ENCODE data around the gene HTT.

Gene HTT

GRCh38 chr4:3237712-3238560 is 163.5 kb downstream of the HTT start:
- H3K36me3 ChIP-seq (ENCODE audit: control insufficient read depth, insufficient read depth, low read length), result peaks cover 71% of the 10 kb centered on the region
- no peak overlapping the region for H3K27ac ChIP-seq (ENCODE audit: low read depth, low read length, severe bottlenecking)
- H3K4me1 ChIP-seq (ENCODE audit: control insufficient read depth, insufficient read depth, low read length, poor library complexity, severe bottlenecking), result peaks cover 7% of the 10 kb centered on the region
- WGBS, 2 experiments (ENCODE audit: insufficient coverage in 2 of 2), result 74 to 75% methylated on average over 23 of the region's 26 CpGs
- no peak overlapping the region for H3K4me3 ChIP-seq (ENCODE audit: extremely low read depth, insufficient read depth, low read length, poor library complexity, severe bottlenecking)
- H3K9me3 ChIP-seq (ENCODE audit: control insufficient read depth, low read length), result no peaks in the 10 kb centered on the region

- H3K4me1 ChIP-seq (ENCODE audit: control insufficient read depth, insufficient read depth, low read length, poor library complexity, severe bottlenecking), result peaks cover 2% of the 10 kb centered on the region
- H3K9me3 ChIP-seq (ENCODE audit: control insufficient read depth, low read length), result no peaks in the 10 kb centered on the region
- no peak overlapping the region for H3K4me3 ChIP-seq (ENCODE audit: extremely low read depth, insufficient read depth, low read length, poor library complexity, severe bottlenecking)
- no peak overlapping the region for H3K27ac ChIP-seq (ENCODE audit: low read depth, low read length, severe bottlenecking)
- peaks cover 69% of the 10 kb centered on the region for H3K36me3 ChIP-seq (ENCODE audit: control insufficient read depth, insufficient read depth, low read length)
- 94% methylated on average over 10 to 16 of the region's 18 CpGs for WGBS, 2 experiments (ENCODE audit: insufficient coverage in 2 of 2)
Measured at GRCh38 chr4:3238721-3239120, 164.2 kb downstream of the HTT start.

DNA sequence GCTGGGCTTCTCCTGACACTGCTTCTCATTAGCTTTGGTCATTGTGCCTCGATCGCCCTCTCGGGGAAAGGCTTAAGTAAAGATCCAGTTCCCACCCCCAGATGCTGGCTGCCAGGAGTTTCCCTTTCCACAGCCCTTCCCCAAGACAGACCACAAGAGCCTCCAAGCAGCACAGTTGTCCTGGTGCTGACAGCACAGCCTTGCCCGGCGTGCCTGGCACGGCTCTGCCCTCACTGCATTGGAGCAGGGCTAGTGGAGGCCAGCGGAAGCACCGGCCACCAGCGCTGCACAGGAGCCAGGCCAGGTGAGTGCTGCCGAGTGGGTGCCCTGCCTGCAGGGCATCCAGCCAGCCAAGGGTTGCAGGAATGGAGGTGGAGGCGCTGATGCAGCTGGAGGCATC is 164.8 kb downstream of the HTT start:
- no peaks in the 10 kb centered on the region for H3K4me1 ChIP-seq (ENCODE audit: control insufficient read depth, insufficient read depth, low read length, poor library complexity, severe bottlenecking)
- H3K27ac ChIP-seq (ENCODE audit: low read depth, low read length, severe bottlenecking), result no peak overlapping the region
- H3K4me3 ChIP-seq (ENCODE audit: extremely low read depth, insufficient read depth, low read length, poor library complexity, severe bottlenecking), result no peak overlapping the region
- H3K36me3 ChIP-seq (ENCODE audit: control insufficient read depth, insufficient read depth, low read length), result peaks cover 69% of the 10 kb centered on the region
- WGBS, 2 experiments (ENCODE audit: insufficient coverage in 2 of 2), result 96 to 98% methylated on average over 9 to 11 of the region's 11 CpGs
- no peaks in the 10 kb centered on the region for H3K9me3 ChIP-seq (ENCODE audit: control insufficient read depth, low read length)

GRCh38 chr4:3239998-3240920 is 165.8 kb downstream of the HTT start:
- 93 to 96% methylated on average over 22 to 26 of the region's 29 CpGs for WGBS, 2 experiments (ENCODE audit: insufficient coverage in 2 of 2)
- Histone ChIP-seq H3K36me3 (ENCODE audit: control insufficient read depth, insufficient read depth, low read length) (peaks cover 65% of the 10 kb centered on the region), H3K27ac (ENCODE audit: low read depth, low read length, severe bottlenecking) (no peak overlapping the region), H3K9me3 (ENCODE audit: control insufficient read depth, low read length) (no peaks in the 10 kb centered on the region), H3K4me1 (ENCODE audit: control insufficient read depth, insufficient read depth, low read length, poor library complexity, severe bottlenecking) (no peaks in the 10 kb centered on the region), H3K4me3 (ENCODE audit: extremely low read depth, insufficient read depth, low read length, poor library complexity, severe bottlenecking) (no peak overlapping the region)

DNA sequence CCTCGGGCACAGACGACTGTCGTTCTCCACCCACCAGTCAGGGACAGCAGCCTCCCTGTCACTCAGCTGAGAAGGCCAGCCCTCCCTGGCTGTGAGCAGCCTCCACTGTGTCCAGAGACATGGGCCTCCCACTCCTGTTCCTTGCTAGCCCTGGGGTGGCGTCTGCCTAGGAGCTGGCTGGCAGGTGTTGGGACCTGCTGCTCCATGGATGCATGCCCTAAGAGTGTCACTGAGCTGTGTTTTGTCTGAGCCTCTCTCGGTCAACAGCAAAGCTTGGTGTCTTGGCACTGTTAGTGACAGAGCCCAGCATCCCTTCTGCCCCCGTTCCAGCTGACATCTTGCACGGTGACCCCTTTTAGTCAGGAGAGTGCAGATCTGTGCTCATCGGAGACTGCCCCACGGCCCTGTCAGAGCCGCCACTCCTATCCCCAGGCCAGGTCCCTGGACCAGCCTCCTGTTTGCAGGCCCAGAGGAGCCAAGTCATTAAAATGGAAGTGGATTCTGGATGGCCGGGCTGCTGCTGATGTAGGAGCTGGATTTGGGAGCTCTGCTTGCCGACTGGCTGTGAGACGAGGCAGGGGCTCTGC is 166.5 kb downstream of the HTT start:
- Histone ChIP-seq H3K36me3 (ENCODE audit: control insufficient read depth, insufficient read depth, low read length) (peaks cover 60% of the 10 kb centered on the region), H3K27ac (ENCODE audit: low read depth, low read length, severe bottlenecking) (no peak overlapping the region), H3K4me1 (ENCODE audit: control insufficient read depth, insufficient read depth, low read length, poor library complexity, severe bottlenecking) (no peaks in the 10 kb centered on the region), H3K9me3 (ENCODE audit: control insufficient read depth, low read length) (no peaks in the 10 kb centered on the region), H3K4me3 (ENCODE audit: extremely low read depth, insufficient read depth, low read length, poor library complexity, severe bottlenecking) (no peak overlapping the region)
- WGBS, 2 experiments (ENCODE audit: insufficient coverage in 2 of 2), result 88 to 91% methylated on average over 10 to 13 of the region's 13 CpGs

GRCh38 chr4:3241898-3242524 is 167.5 kb downstream of the HTT start:
- no peaks in the 10 kb centered on the region for H3K4me1 ChIP-seq (ENCODE audit: control insufficient read depth, insufficient read depth, low read length, poor library complexity, severe bottlenecking)
- no peaks in the 10 kb centered on the region for H3K9me3 ChIP-seq (ENCODE audit: control insufficient read depth, low read length)
- peak overlapping the region; percentile 64 for H3K27ac ChIP-seq (ENCODE audit: low read depth, low read length, severe bottlenecking)
- no peak overlapping the region for H3K4me3 ChIP-seq (ENCODE audit: extremely low read depth, insufficient read depth, low read length, poor library complexity, severe bottlenecking)
- WGBS, 2 experiments (ENCODE audit: insufficient coverage in 2 of 2), result 94 to 99% methylated on average over 16 to 17 of the region's 17 CpGs
- H3K36me3 ChIP-seq (ENCODE audit: control insufficient read depth, insufficient read depth, low read length), result peaks cover 50% of the 10 kb centered on the region

DNA sequence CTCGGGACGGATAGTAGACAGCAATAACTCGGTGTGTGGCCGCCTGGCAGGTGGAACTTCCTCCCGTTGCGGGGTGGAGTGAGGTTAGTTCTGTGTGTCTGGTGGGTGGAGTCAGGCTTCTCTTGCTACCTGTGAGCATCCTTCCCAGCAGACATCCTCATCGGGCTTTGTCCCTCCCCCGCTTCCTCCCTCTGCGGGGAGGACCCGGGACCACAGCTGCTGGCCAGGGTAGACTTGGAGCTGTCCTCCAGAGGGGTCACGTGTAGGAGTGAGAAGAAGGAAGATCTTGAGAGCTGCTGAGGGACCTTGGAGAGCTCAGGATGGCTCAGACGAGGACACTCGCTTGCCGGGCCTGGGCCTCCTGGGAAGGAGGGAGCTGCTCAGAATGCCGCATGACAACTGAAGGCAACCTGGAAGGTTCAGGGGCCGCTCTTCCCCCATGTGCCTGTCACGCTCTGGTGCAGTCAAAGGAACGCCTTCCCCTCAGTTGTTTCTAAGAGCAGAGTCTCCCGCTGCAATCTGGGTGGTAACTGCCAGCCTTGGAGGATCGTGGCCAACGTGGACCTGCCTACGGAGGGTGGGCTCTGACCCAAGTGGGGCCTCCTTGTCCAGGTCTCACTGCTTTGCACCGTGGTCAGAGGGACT is 168.8 kb downstream of the HTT start:
- Histone ChIP-seq H3K27ac (ENCODE audit: low read depth, low read length, severe bottlenecking) (no peak overlapping the region), H3K36me3 (ENCODE audit: control insufficient read depth, insufficient read depth, low read length) (peaks cover 38% of the 10 kb centered on the region), H3K4me3 (ENCODE audit: extremely low read depth, insufficient read depth, low read length, poor library complexity, severe bottlenecking) (no peak overlapping the region), H3K9me3 (ENCODE audit: control insufficient read depth, low read length) (no peaks in the 10 kb centered on the region), H3K4me1 (ENCODE audit: control insufficient read depth, insufficient read depth, low read length, poor library complexity, severe bottlenecking) (no peaks in the 10 kb centered on the region)
- 88 to 89% methylated on average over 17 to 19 of the region's 23 CpGs for WGBS, 2 experiments (ENCODE audit: insufficient coverage in 2 of 2)

- Histone ChIP-seq H3K36me3 (ENCODE audit: control insufficient read depth, insufficient read depth, low read length) (peaks cover 31% of the 10 kb centered on the region), H3K4me1 (ENCODE audit: control insufficient read depth, insufficient read depth, low read length, poor library complexity, severe bottlenecking) (no peaks in the 10 kb centered on the region)
- WGBS, 2 experiments (ENCODE audit: insufficient coverage in 2 of 2), result 90 to 100% methylated on average over 1 of the region's 1 CpG
Measured at GRCh38 chr4:3244002-3244401, 169.5 kb downstream of the HTT start.

DNA sequence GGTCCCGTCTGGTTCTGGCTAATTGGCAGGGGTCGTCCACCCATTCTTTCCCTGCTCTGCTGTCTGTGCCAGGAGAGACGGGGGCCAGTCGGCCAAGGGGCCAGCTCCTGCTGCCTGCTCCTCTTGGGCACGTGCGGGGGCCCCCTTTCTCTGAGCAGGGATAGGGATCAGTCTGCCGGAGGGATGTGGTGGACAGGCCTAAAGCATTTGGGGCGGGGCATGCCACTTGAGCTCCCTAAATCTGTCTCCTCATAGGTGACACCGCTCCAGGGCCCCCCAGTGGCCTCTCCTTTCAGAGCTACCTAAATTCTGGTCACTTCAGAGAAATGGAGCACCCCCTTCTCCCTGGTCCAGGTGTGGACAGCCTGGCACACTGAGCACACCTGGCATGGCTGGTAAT is 170.3 kb downstream of the HTT start:
- Histone ChIP-seq H3K36me3 (ENCODE audit: control insufficient read depth, insufficient read depth, low read length) (peaks cover 24% of the 10 kb centered on the region), H3K4me3 (ENCODE audit: extremely low read depth, insufficient read depth, low read length, poor library complexity, severe bottlenecking) (no peak overlapping the region), H3K4me1 (ENCODE audit: control insufficient read depth, insufficient read depth, low read length, poor library complexity, severe bottlenecking) (no peaks in the 10 kb centered on the region), H3K27ac (ENCODE audit: low read depth, low read length, severe bottlenecking) (no peak overlapping the region), H3K9me3 (ENCODE audit: control insufficient read depth, low read length) (no peaks in the 10 kb centered on the region)
- 88 to 92% methylated on average over 6 to 7 of the region's 9 CpGs for WGBS, 2 experiments (ENCODE audit: insufficient coverage in 2 of 2)

More at GRCh38 chr4:3244002-3244401, 169.5 kb downstream of the HTT start:
- Histone ChIP-seq H3K9me3 (ENCODE audit: control insufficient read depth, low read length) (no peaks in the 10 kb centered on the region), H3K4me3 (ENCODE audit: extremely low read depth, insufficient read depth, low read length, poor library complexity, severe bottlenecking) (no peak overlapping the region), H3K27ac (ENCODE audit: low read depth, low read length, severe bottlenecking) (no peak overlapping the region)

DNA sequence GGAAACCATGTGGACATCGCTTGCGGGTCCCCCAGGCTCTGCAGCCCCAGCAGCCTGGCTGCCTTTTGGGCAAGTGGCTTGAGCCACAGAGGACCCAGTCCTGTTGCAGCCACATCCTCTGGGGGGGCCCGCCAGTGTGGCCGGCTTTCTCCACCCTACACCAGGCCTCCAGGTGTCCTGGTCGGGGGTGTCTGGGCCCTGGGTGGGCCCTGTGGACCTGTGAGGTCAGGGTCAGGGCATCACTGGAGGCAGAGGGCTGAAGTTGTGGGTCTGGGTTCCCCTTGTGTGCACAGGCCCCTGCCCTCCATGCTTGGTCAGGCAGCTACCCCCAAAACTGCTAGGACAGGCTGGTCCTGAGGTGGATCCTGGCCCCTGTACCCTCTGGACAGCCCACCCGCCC is 171.2 kb downstream of the HTT start:
- no peaks in the 10 kb centered on the region for H3K9me3 ChIP-seq (ENCODE audit: control insufficient read depth, low read length)
- H3K4me1 ChIP-seq (ENCODE audit: control insufficient read depth, insufficient read depth, low read length, poor library complexity, severe bottlenecking), result no peaks in the 10 kb centered on the region
- H3K27ac ChIP-seq (ENCODE audit: low read depth, low read length, severe bottlenecking), result no peak overlapping the region
- H3K4me3 ChIP-seq (ENCODE audit: extremely low read depth, insufficient read depth, low read length, poor library complexity, severe bottlenecking), result no peak overlapping the region
- 93 to 94% methylated on average over 3 to 5 of the region's 6 CpGs for WGBS, 2 experiments (ENCODE audit: insufficient coverage in 2 of 2)
- H3K36me3 ChIP-seq (ENCODE audit: control insufficient read depth, insufficient read depth, low read length), result peaks cover 17% of the 10 kb centered on the region
